Measurements from ENCODE around the gene LTBP3.

The LTBP3 gene

DNA sequence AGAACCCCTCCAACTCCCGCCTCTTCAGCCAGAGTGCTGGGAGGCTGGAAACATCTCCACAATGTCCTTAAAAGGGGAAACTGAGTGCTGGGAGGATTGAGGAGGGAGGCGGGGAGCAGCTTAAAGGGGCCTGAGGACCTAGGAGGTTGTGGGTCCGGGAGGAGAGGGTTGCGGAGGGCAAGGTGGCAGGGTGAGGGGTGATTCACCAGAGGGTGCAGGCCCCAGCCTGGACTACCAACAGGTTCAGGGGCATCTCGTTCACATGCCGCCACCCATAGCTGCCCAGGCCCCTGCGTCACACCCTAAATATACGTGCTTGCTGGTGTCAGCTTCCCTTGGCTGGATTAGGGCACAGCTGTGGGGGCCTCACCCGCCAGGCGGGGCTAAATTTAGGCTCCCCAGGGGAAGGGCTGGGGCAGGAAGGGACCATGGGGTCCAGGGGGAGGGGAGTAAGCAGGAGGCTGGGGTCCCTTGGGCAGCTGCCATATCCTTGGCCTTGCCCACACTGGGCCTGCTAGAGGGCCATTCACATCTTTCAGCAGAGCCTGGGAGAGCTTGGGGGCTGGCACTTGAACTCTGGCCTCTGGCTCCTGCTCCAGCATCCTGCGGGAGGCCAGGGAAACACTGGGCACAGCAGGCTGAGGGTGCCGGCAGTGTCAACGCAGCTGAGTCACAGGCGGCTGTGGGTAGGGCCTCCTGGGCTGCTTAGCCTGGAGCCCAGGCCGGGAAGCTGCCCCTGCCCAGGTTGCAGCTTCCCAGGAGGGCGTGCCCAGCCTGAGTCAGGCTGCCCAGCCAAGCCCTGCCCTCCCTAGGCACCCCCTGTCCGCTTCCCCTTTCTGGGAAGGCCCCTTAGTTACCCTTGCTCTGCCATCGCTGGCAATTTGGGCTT is 19.0 kb upstream of the LTBP3 start:
- Histone ChIP-seq H3K27me3 (ENCODE audit: low read length) (no peaks in the 10 kb centered on the region), H4K20me1 (ENCODE audit: low read depth, low read length) (no peaks in the 10 kb centered on the region), H3K4me3 (ENCODE audit: insufficient read depth, low read length, poor library complexity, severe bottlenecking) (no peak overlapping the region), H3F3A (ENCODE audit: insufficient read depth) (peaks cover 11% of the 10 kb centered on the region), H3K27ac (ENCODE audit: low read depth, low read length) (no peak overlapping the region), H3K9me3 (ENCODE audit: insufficient read depth, low read length) (no peaks in the 10 kb centered on the region), H3K4me2 (ENCODE audit: low read depth, low read length, poor library complexity, severe bottlenecking) (peak overlapping the region; percentile 48), H3K79me2 (ENCODE audit: insufficient read depth, low read length) (no peaks in the 10 kb centered on the region), H3K9ac (ENCODE audit: low read length) (peak overlapping the region; percentile 84; the same call in 1 of the 2 replicates), H2AFZ (ENCODE audit: low read depth, low read length, severe bottlenecking) (no peak overlapping the region), H3K9me2 (replicated peaks; ENCODE audit: insufficient read depth, low read length) (no peaks in the 10 kb centered on the region), H3K36me3 (ENCODE audit: low read length) (no peaks in the 10 kb centered on the region)
- TF ChIP-seq, protein P1, sequence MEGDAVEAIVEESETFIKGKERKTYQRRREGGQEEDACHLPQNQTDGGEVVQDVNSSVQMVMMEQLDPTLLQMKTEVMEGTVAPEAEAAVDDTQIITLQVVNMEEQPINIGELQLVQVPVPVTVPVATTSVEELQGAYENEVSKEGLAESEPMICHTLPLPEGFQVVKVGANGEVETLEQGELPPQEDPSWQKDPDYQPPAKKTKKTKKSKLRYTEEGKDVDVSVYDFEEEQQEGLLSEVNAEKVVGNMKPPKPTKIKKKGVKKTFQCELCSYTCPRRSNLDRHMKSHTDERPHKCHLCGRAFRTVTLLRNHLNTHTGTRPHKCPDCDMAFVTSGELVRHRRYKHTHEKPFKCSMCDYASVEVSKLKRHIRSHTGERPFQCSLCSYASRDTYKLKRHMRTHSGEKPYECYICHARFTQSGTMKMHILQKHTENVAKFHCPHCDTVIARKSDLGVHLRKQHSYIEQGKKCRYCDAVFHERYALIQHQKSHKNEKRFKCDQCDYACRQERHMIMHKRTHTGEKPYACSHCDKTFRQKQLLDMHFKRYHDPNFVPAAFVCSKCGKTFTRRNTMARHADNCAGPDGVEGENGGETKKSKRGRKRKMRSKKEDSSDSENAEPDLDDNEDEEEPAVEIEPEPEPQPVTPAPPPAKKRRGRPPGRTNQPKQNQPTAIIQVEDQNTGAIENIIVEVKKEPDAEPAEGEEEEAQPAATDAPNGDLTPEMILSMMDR (IDR thresholded peaks at IDR 0.05; ENCODE audit: insufficient read depth, low read length, poor library complexity, severe bottlenecking) = no peak
- no peak for TF ChIP-seq EZH2phosphoT487 (conservative IDR thresholded peaks at IDR 0.05; ENCODE audit: low read length)

DNA sequence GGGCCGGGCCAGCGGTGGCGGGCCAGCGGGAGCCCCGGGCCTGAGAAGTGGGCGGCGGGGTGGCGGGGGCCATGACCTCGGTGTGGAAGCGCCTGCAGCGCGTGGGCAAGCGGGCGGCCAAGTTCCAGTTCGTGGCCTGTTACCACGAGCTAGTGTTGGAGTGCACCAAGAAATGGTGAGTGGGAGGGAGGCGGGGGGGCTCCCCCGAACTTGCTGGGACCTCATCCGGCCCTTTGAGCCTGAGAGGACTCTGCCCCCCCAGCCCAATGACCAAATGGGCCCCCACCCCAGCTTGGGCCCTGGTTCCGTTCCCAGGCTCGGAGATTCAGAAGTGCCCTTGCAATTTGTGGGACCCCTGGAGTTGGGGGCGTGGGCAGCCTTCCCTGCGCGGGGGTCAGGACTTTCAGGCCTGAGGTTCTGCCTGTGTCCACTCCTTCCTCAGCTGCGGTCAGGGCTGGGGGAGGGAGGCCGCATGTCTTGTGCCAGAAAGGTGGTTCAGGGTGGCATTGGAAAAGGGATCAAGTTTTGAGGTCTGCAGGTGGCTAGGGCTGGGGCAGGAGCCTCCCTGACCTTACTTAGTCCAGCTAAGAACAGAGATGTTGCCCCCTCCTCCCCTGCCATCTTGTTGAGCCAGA is 18.2 kb upstream of the LTBP3 start:
- TF ChIP-seq EZH2phosphoT487 (conservative IDR thresholded peaks at IDR 0.05; ENCODE audit: low read length) = no peak
- TF ChIP-seq, protein P1 (IDR thresholded peaks at IDR 0.05; ENCODE audit: insufficient read depth, low read length, poor library complexity, severe bottlenecking) = no peak
- H3K9me2 ChIP-seq (replicated peaks; ENCODE audit: insufficient read depth, low read length) = no peaks in the 10 kb centered on the region
- H3K36me3 ChIP-seq (ENCODE audit: low read length) = no peaks in the 10 kb centered on the region
- H3K4me2 ChIP-seq (ENCODE audit: low read depth, low read length, poor library complexity, severe bottlenecking) = peak overlapping the region; percentile 48
- H3K27me3 ChIP-seq (ENCODE audit: low read length) = no peaks in the 10 kb centered on the region
- H3K79me2 ChIP-seq (ENCODE audit: insufficient read depth, low read length) = no peaks in the 10 kb centered on the region
- peak overlapping the region; percentile 84 for H3K9ac ChIP-seq (ENCODE audit: low read length)
- H3K27ac ChIP-seq (ENCODE audit: low read depth, low read length) = no peak overlapping the region
- H3F3A ChIP-seq (ENCODE audit: insufficient read depth) = peaks cover 11% of the 10 kb centered on the region
- H2AFZ ChIP-seq (ENCODE audit: low read depth, low read length, severe bottlenecking) = no peak overlapping the region
- peak overlapping the region; percentile 62 for H3K4me3 ChIP-seq (ENCODE audit: insufficient read depth, low read length, poor library complexity, severe bottlenecking)
- no peaks in the 10 kb centered on the region for H4K20me1 ChIP-seq (ENCODE audit: low read depth, low read length)
- H3K9me3 ChIP-seq (ENCODE audit: insufficient read depth, low read length) = no peaks in the 10 kb centered on the region

DNA sequence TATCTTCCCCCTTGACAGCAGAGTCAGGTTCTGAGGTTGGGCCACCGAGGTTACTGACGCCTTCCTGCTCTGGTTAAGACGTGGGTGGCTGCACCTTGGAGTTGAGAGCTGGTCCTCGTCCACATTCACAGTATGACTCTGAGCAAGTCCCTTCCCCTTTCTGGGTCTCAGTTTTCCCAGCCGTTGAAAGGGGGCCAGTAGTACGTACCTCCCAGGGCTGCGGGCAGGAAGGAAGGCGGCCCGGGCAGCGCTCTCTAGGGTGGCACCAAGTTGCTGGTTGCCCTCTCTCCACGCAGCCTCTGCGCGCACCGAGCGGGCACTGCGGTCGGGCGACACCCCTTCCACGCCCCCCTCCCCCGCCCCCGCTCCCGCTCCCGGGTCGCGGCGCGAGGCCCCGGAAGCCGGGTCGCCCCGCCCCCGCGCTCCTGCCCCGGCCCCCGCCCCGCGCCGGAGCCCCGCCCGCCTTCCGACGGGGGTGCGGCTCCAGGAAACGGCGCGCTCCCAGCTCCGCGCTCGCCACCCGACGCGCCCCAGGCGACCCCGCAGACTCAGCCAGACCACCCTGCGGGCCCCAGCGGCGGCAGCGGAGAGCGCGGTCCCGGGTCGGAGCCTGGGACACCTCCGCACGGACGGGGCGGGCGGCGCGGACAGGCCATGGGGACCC is 17.5 kb upstream of the LTBP3 start, which contains the start of gene EHBP1L1:
Gene EHBP1L1, plus strand, starts transcription at position 486 of the 664 bp plus-strand sequence. CDS start 250 bp downstream, outside the sequence.
- H4K20me1 ChIP-seq (ENCODE audit: low read depth, low read length) = no peaks in the 10 kb centered on the region
- H3K79me2 ChIP-seq (ENCODE audit: insufficient read depth, low read length) = peaks cover 3% of the 10 kb centered on the region; the same call in 1 of the 2 replicates
- no peaks in the 10 kb centered on the region for H3K9me2 ChIP-seq (replicated peaks; ENCODE audit: insufficient read depth, low read length)
- peak within 1 kb of the TSS; percentile 73 for H3K4me2 ChIP-seq (ENCODE audit: low read depth, low read length, poor library complexity, severe bottlenecking)
- peak within 1 kb of the TSS; percentile 31 for H2AFZ ChIP-seq (ENCODE audit: low read depth, low read length, severe bottlenecking)
- H3K4me3 ChIP-seq (ENCODE audit: insufficient read depth, low read length, poor library complexity, severe bottlenecking) = peak within 1 kb of the TSS; percentile 62
- H3K9ac ChIP-seq (ENCODE audit: low read length) = peak within 1 kb of the TSS; percentile 84
- no peaks in the 10 kb centered on the region for H3K27me3 ChIP-seq (ENCODE audit: low read length)
- peaks cover 11% of the 10 kb centered on the region for H3F3A ChIP-seq (ENCODE audit: insufficient read depth)
- H3K27ac ChIP-seq (ENCODE audit: low read depth, low read length) = peak within 1 kb of the TSS; percentile 74
- H3K36me3 ChIP-seq (ENCODE audit: low read length) = no peaks in the 10 kb centered on the region
- TF ChIP-seq, protein P1 (IDR thresholded peaks at IDR 0.05; ENCODE audit: insufficient read depth, low read length, poor library complexity, severe bottlenecking) = no peak
- TF ChIP-seq EZH2phosphoT487 (conservative IDR thresholded peaks at IDR 0.05; ENCODE audit: low read length) = no peak
- no peaks in the 10 kb centered on the region for H3K9me3 ChIP-seq (ENCODE audit: insufficient read depth, low read length)
